HUES6 (cell line): ENCODE measurements around the gene DLG5.
A peak's percentile ranks its signal among the peaks of the same experiment; 100 is the strongest.

Source experiments
- H3K27ac ChIP-seq: 2 replicates; pipeline ENCODE4 v1.7.0; 2013; ENCODE audit warnings: low read depth, mild to moderate bottlenecking, low read length, inconsistent platforms
- H3K27me3 ChIP-seq: 2 replicates; pipeline ENCODE4 v1.6.1; 2013; ENCODE audit warnings: low read length; ENCODE audit not compliant: control insufficient read depth, insufficient read depth
- H3K36me3 ChIP-seq: 2 replicates; pipeline ENCODE4 v1.6.1; 2013; ENCODE audit warnings: low read length; ENCODE audit not compliant: control insufficient read depth, insufficient read depth
- H3K4me1 ChIP-seq: 2 replicates; pipeline ENCODE4 v1.6.1; 2013; ENCODE audit warnings: low read length; ENCODE audit not compliant: control insufficient read depth, insufficient read depth
- H3K4me3 ChIP-seq: 2 replicates; pipeline ENCODE4 v1.5.1; 2013; ENCODE audit warnings: low read depth, low read length
- H3K9ac ChIP-seq: one replicate; pipeline ENCODE4 v1.6.1; 2013; ENCODE audit warnings: mild to moderate bottlenecking, low read length
- H3K9me3 ChIP-seq: 2 replicates; pipeline ENCODE4 v1.6.1; 2013; ENCODE audit warnings: low read depth, low read length; ENCODE audit not compliant: control insufficient read depth, insufficient read depth

DLG5 gene

GRCh38 chr10:77825965-77826364 lies 100.6 kb downstream of the DLG5 start:
- no peak overlapping the region for H3K4me3 ChIP-seq
- peaks cover 82% of the 10 kb centered on the region for H3K36me3 ChIP-seq
- no peaks in the 10 kb centered on the region for H3K9me3 ChIP-seq

GRCh38 chr10:77824908-77825307 lies 101.6 kb downstream of the DLG5 start:
- peaks cover 80% of the 10 kb centered on the region for H3K36me3 ChIP-seq
- H3K9ac ChIP-seq, result no peak overlapping the region

More at GRCh38 chr10:77825965-77826364, 100.6 kb downstream of the DLG5 start:
- Histone ChIP-seq H3K4me1 (no peaks in the 10 kb centered on the region), H3K27ac (no peak overlapping the region), H3K27me3 (no peaks in the 10 kb centered on the region), H3K9ac (no peak overlapping the region)

GRCh38 chr10:77823811-77824542 lies 102.6 kb downstream of the DLG5 start:
- H3K27ac ChIP-seq, result no peak overlapping the region
- no peak overlapping the region for H3K9ac ChIP-seq
- H3K4me3 ChIP-seq, result no peak overlapping the region
- H3K4me1 ChIP-seq, result no peaks in the 10 kb centered on the region
- peaks cover 80% of the 10 kb centered on the region for H3K36me3 ChIP-seq
- no peaks in the 10 kb centered on the region for H3K9me3 ChIP-seq
- no peaks in the 10 kb centered on the region for H3K27me3 ChIP-seq

More at GRCh38 chr10:77824908-77825307, 101.6 kb downstream of the DLG5 start:
- H3K9me3 ChIP-seq, result no peaks in the 10 kb centered on the region
- no peak overlapping the region for H3K27ac ChIP-seq
- no peak overlapping the region for H3K4me3 ChIP-seq
- H3K4me1 ChIP-seq, result no peaks in the 10 kb centered on the region
- no peaks in the 10 kb centered on the region for H3K27me3 ChIP-seq

GRCh38 chr10:77821551-77821950 lies 105.0 kb downstream of the DLG5 start:
- Histone ChIP-seq H3K4me1 (no peaks in the 10 kb centered on the region), H3K9me3 (no peaks in the 10 kb centered on the region), H3K27ac (no peak overlapping the region; the same call in 1 of the 2 replicates), H3K36me3 (peaks cover 86% of the 10 kb centered on the region), H3K27me3 (no peaks in the 10 kb centered on the region), H3K9ac (no peak overlapping the region), H3K4me3 (no peak overlapping the region)

GRCh38 chr10:77821036-77821435 lies 105.5 kb downstream of the DLG5 start:
- Histone ChIP-seq H3K4me1 (no peaks in the 10 kb centered on the region), H3K4me3 (no peak overlapping the region), H3K9me3 (no peaks in the 10 kb centered on the region), H3K9ac (no peak overlapping the region), H3K27ac (peak overlapping the region; percentile 1; the same call in 1 of the 2 replicates), H3K27me3 (no peaks in the 10 kb centered on the region), H3K36me3 (peaks cover 87% of the 10 kb centered on the region)

- no peak overlapping the region for H3K9ac ChIP-seq
- H3K27me3 ChIP-seq, result no peaks in the 10 kb centered on the region
- no peaks in the 10 kb centered on the region for H3K9me3 ChIP-seq
- H3K27ac ChIP-seq, result 0 out of 2 replicates have a peak overlapping the region, but pooled peaks have one; percentile 1
- no peaks in the 10 kb centered on the region for H3K4me1 ChIP-seq
- H3K4me3 ChIP-seq, result no peak overlapping the region
- H3K36me3 ChIP-seq, result peaks cover 89% of the 10 kb centered on the region
Observed at GRCh38 chr10:77820349-77820748, 106.2 kb downstream of the DLG5 start.

GRCh38 chr10:77819210-77820112 lies 107.1 kb downstream of the DLG5 start:
- Histone ChIP-seq H3K36me3 (peaks cover 87% of the 10 kb centered on the region), H3K4me3 (no peak overlapping the region), H3K27ac (no peak overlapping the region), H3K9me3 (no peaks in the 10 kb centered on the region), H3K27me3 (no peaks in the 10 kb centered on the region), H3K4me1 (no peaks in the 10 kb centered on the region), H3K9ac (no peak overlapping the region)

- H3K4me3 ChIP-seq, result no peak overlapping the region
- no peaks in the 10 kb centered on the region for H3K4me1 ChIP-seq
- H3K27ac ChIP-seq, result no peak overlapping the region
- H3K9me3 ChIP-seq, result no peaks in the 10 kb centered on the region
- no peak overlapping the region for H3K9ac ChIP-seq
- peaks cover 86% of the 10 kb centered on the region for H3K36me3 ChIP-seq
- no peaks in the 10 kb centered on the region for H3K27me3 ChIP-seq
Observed at GRCh38 chr10:77818378-77818777, 108.2 kb downstream of the DLG5 start.

- peaks cover 89% of the 10 kb centered on the region for H3K36me3 ChIP-seq
- H3K4me3 ChIP-seq, result no peak overlapping the region
- no peak overlapping the region for H3K27ac ChIP-seq
- H3K4me1 ChIP-seq, result no peaks in the 10 kb centered on the region
- H3K9ac ChIP-seq, result no peak overlapping the region
- no peaks in the 10 kb centered on the region for H3K9me3 ChIP-seq
- H3K27me3 ChIP-seq, result no peaks in the 10 kb centered on the region
Observed at GRCh38 chr10:77817541-77817940, 109.0 kb downstream of the DLG5 start.

- Histone ChIP-seq H3K27me3 (no peaks in the 10 kb centered on the region), H3K4me3 (no peak overlapping the region), H3K27ac (no peak overlapping the region), H3K9me3 (no peaks in the 10 kb centered on the region), H3K9ac (no peak overlapping the region), H3K4me1 (no peaks in the 10 kb centered on the region), H3K36me3 (peaks cover 91% of the 10 kb centered on the region)
Observed at GRCh38 chr10:77816311-77816710, 110.2 kb downstream of the DLG5 start.

- Histone ChIP-seq H3K4me1 (no peaks in the 10 kb centered on the region), H3K27me3 (no peaks in the 10 kb centered on the region), H3K9me3 (no peaks in the 10 kb centered on the region), H3K9ac (no peak overlapping the region), H3K27ac (no peak overlapping the region), H3K4me3 (no peak overlapping the region), H3K36me3 (peaks cover 90% of the 10 kb centered on the region)
Observed at GRCh38 chr10:77812741-77813140, 113.8 kb downstream of the DLG5 start.
